Activated naive CD8-positive, alpha-beta T cell (primary cell): ENCODE data around the gene VPS18.

Source experiments
- H3K27ac Mint-ChIP-seq: one replicate; pipeline ENCODE4 v1.8.0; 2021; ENCODE audit warnings: mixed read lengths
- H3K27me3 Mint-ChIP-seq: one replicate; pipeline ENCODE4 v1.8.0; 2021; ENCODE audit warnings: mixed read lengths
- H3K36me3 Mint-ChIP-seq: one replicate; pipeline ENCODE4 v1.8.0; 2021; ENCODE audit warnings: mixed read lengths
- H3K4me1 Mint-ChIP-seq: one replicate; pipeline ENCODE4 v1.8.0; 2021; ENCODE audit warnings: low read depth, mixed read lengths
- H3K4me3 Mint-ChIP-seq: one replicate; pipeline ENCODE4 v1.8.0; 2021; ENCODE audit warnings: mild to moderate bottlenecking, mixed read lengths
- H3K9me3 Mint-ChIP-seq: one replicate; pipeline ENCODE4 v1.8.0; 2021; ENCODE audit warnings: low read depth, mixed read lengths

The VPS18 gene

GRCh38 chr15:40941068-40941527 lies 46.8 kb downstream of the VPS18 start:
- peaks cover 2% of the 10 kb centered on the region for H3K36me3 Mint-ChIP-seq
- H3K4me3 Mint-ChIP-seq, result peak overlapping the region; percentile 25
- H3K4me1 Mint-ChIP-seq, result peaks cover 27% of the 10 kb centered on the region
- no peaks in the 10 kb centered on the region for H3K9me3 Mint-ChIP-seq
- H3K27me3 Mint-ChIP-seq, result no peaks in the 10 kb centered on the region
- H3K27ac Mint-ChIP-seq, result peak overlapping the region; percentile 86

GRCh38 chr15:40941528-40942336 lies 47.5 kb downstream of the VPS18 start:
- H3K36me3 Mint-ChIP-seq, result peaks cover 3% of the 10 kb centered on the region
- H3K27me3 Mint-ChIP-seq, result no peaks in the 10 kb centered on the region
- peak overlapping the region; percentile 86 for H3K27ac Mint-ChIP-seq
- no peaks in the 10 kb centered on the region for H3K9me3 Mint-ChIP-seq
- H3K4me1 Mint-ChIP-seq, result peaks cover 27% of the 10 kb centered on the region
- peak overlapping the region; percentile 80 for H3K4me3 Mint-ChIP-seq

GRCh38 chr15:40942337-40942854 lies 48.1 kb downstream of the VPS18 start:
- no peaks in the 10 kb centered on the region for H3K27me3 Mint-ChIP-seq
- H3K4me3 Mint-ChIP-seq, result peak overlapping the region; percentile 80
- H3K9me3 Mint-ChIP-seq, result no peaks in the 10 kb centered on the region
- H3K27ac Mint-ChIP-seq, result peak overlapping the region; percentile 41
- peaks cover 3% of the 10 kb centered on the region for H3K36me3 Mint-ChIP-seq
- H3K4me1 Mint-ChIP-seq, result peaks cover 27% of the 10 kb centered on the region

DNA sequence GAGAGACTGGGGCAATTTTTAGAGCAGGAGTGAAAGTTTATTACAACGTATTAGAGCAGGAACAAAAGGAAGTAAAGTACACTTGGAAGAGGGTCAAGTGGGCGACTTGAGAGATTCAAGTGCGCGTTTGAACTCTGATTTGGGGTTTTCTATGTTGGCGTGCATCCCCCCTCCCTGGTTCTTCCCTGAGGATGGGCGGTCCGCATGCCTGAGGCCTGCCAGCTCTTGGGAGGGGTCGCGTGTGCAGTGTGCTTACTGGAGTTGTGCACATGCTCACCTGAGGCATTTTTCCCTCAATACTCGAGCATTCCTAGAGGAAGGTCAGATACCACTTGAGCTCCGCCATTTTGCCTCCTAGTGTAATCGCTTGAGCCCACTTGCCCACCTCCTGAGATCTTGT lies 48.6 kb downstream of the VPS18 start:
- Mint-ChIP-seq H3K27ac (peak overlapping the region; percentile 41), H3K4me1 (peaks cover 27% of the 10 kb centered on the region), H3K4me3 (peak overlapping the region; percentile 80)

DNA sequence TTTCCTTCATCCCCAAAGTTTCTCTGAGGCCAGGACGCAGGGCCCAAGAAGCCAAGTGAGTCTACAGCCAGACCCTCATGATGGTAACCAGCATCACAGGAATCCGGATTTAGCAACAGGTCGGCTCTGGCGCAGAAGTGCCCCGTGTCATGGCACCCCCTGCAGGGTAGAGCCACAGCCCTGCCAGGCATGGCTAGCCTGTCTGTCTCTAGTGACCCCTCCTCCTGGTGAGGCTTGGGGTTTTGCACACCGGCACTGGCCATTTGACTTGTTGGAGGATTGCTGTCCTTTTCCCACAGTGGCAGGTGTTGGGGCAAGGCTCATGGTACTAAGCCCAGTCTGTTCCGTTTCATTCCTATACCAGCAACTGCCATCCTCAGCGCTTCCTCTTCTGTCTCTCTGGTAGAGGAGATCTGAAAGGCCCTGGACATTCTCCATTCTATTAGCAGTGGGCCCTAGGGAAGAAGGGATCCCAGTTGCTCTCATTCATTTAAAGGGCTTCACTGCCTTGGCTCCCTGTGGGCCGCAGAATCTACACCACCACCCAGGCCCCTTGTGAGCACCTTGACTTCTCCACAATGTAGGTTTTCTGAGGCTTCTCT lies 49.6 kb downstream of the VPS18 start:
- Mint-ChIP-seq H3K36me3 (peaks cover 3% of the 10 kb centered on the region), H3K9me3 (no peaks in the 10 kb centered on the region), H3K4me1 (peaks cover 27% of the 10 kb centered on the region), H3K27me3 (no peaks in the 10 kb centered on the region), H3K4me3 (no peak overlapping the region), H3K27ac (peak overlapping the region; percentile 28)

More for the DNA sequence above, 48.6 kb downstream of the VPS18 start:
- no peaks in the 10 kb centered on the region for H3K27me3 Mint-ChIP-seq
- H3K36me3 Mint-ChIP-seq, result peaks cover 3% of the 10 kb centered on the region
- no peaks in the 10 kb centered on the region for H3K9me3 Mint-ChIP-seq

DNA sequence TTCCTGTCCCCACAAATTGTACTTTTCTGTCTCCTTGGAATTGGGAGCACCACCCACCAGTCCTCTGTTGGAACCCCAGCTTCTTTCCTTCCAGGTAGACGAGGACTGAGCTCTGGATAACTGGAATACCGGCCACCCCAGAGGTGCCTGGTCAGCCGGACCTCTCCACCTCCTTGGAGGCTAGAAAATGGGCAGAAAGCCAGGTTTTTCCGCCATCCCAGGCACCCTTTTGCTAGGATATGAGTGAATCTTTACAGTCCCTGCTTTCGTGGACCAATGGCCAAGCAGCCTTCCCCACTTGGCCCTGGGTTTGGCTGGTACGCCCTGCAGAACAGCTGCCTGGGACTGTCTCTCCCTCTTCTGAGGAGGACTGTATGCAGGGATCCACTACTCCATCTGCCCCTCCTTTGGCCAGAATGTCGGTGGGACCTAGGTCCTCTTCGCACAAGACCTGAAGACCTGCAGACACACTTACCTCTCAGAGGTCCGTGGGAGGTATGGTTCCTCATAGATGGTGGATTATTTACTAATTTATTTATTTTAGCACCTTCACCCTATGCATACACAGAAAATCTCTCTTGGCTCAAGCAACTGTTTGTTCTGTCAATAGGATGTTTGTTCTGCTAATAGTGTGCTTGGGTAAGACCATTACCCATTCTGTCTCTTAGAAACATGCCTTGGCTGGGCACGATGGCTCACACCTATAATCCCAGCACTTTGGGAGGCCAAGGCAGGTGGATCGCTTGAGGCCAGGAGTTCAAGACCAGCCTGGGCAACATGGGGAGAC lies 50.5 kb downstream of the VPS18 start:
- Mint-ChIP-seq H3K4me3 (no peak overlapping the region), H3K36me3 (peaks cover 3% of the 10 kb centered on the region), H3K27ac (no peak overlapping the region), H3K4me1 (peaks cover 24% of the 10 kb centered on the region), H3K27me3 (no peaks in the 10 kb centered on the region), H3K9me3 (no peaks in the 10 kb centered on the region)

DNA sequence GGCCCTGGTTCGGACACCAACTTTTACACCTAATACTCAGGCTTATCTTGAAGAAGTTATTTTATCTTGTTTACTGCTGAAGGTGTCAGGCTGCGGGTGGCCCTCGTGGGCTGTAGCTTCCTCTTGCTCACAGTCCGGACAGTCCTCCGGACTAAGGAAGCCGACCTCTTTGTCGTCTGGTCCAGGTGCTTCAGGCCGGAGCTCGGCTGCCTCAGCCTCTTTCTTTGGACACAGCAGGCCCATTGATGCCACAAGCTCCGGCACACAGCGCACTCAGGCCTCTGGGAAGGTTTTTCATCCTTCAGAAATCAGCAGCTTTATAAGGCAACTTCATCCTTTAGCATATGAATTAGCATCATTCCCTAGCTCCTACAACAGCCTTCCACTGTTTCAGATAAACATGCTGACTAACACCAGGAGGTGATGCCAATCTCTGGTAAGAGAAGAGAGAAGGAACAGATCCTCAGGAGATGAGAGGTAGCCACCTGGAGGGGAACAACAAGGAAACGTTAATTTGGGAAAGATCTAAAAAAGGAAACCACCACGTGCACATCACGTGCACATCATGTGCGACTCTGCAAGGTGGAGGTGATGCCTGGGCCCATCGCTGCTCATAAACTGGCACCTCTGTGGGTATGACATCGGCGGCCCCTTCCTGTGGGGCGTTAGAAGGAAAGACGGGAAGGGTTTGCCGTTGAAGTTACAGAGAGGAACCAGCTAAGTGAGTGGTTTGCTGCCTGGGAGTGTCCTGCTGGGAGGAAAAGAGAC lies 54.6 kb downstream of the VPS18 start:
- H3K27ac Mint-ChIP-seq, result no peak overlapping the region
- H3K4me3 Mint-ChIP-seq, result no peak overlapping the region
- no peaks in the 10 kb centered on the region for H3K27me3 Mint-ChIP-seq
- H3K9me3 Mint-ChIP-seq, result no peaks in the 10 kb centered on the region
- peaks cover 3% of the 10 kb centered on the region for H3K36me3 Mint-ChIP-seq
- peaks cover 13% of the 10 kb centered on the region for H3K4me1 Mint-ChIP-seq

DNA sequence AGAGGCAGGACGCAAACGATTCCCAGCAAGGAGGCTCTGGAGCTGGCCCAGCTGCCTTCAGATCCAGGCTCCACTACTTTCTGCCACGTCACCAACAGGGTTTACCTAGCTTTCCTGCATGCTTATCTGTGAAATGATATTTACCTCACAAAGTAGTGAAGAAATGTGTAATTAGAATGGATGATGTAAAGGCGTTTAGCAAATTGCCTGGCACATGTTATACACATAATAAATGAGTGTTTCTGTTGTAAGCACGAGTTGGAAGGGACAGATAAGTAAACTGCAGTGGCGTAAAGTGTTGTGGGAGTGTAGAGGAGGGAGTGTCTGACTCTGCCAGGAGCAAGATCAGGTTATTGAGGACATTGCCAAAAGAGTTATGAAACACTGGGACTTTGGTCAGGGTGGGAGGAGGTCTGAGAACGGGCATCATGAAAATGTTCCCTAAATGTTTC lies 55.5 kb downstream of the VPS18 start:
- Mint-ChIP-seq H3K9me3 (no peaks in the 10 kb centered on the region), H3K27ac (no peak overlapping the region), H3K4me1 (peaks cover 18% of the 10 kb centered on the region), H3K36me3 (peaks cover 7% of the 10 kb centered on the region), H3K27me3 (no peaks in the 10 kb centered on the region), H3K4me3 (no peak overlapping the region)

GRCh38 chr15:40951764-40952163 lies 57.5 kb downstream of the VPS18 start:
- H3K4me3 Mint-ChIP-seq, result peak overlapping the region; percentile 91
- H3K4me1 Mint-ChIP-seq, result peaks cover 25% of the 10 kb centered on the region
- no peaks in the 10 kb centered on the region for H3K27me3 Mint-ChIP-seq
- no peaks in the 10 kb centered on the region for H3K9me3 Mint-ChIP-seq
- peaks cover 9% of the 10 kb centered on the region for H3K36me3 Mint-ChIP-seq
- H3K27ac Mint-ChIP-seq, result peak overlapping the region; percentile 84

DNA sequence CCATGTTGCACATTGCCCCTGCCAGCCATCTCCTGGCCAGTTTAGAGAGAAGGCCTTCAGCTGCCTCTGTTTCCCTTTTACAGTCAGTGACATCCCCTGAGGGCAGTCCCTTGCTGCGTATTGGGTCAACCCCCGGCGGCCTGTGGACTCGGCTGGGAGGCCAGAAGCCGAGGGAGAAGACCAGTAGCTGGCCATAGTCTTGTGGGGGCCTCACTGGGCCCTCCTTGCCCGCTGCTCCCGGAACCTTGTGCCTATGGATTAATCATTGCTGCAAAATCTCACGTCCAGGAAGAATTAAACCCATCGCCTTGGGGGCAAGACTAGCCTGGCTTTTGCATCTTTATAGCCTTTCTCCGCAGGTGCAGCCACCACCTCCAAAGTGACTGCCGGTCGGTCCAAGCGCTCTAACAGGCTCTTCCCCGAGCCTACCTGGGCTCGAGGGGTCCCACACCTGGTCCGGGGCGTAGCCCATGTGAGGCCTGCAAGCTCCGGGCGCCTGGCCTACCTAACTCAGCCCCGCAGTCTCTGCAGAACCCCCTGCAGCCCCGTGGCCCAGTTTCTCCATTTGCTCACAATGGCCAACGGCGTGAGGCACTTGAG lies 58.2 kb downstream of the VPS18 start:
- Mint-ChIP-seq H3K27ac (peak overlapping the region; percentile 90), H3K9me3 (no peaks in the 10 kb centered on the region), H3K4me3 (peak overlapping the region; percentile 91), H3K27me3 (no peaks in the 10 kb centered on the region), H3K4me1 (peaks cover 25% of the 10 kb centered on the region), H3K36me3 (peaks cover 9% of the 10 kb centered on the region)

- H3K36me3 Mint-ChIP-seq, result peaks cover 9% of the 10 kb centered on the region
- peaks cover 25% of the 10 kb centered on the region for H3K4me1 Mint-ChIP-seq
Measured at GRCh38 chr15:40952901-40953712, 58.9 kb downstream of the VPS18 start, which contains the start of gene CHAC1. Gene CHAC1 (plus strand): TSS chr15:40953471. CDS start chr15:40953584, 113 bp downstream.

More at GRCh38 chr15:40952901-40953712, 58.9 kb downstream of the VPS18 start, which contains the start of gene CHAC1:
- H3K4me3 Mint-ChIP-seq, result peak within 1 kb of the TSS; percentile 91
- no peaks in the 10 kb centered on the region for H3K27me3 Mint-ChIP-seq
- peak within 1 kb of the TSS; percentile 90 for H3K27ac Mint-ChIP-seq
- no peaks in the 10 kb centered on the region for H3K9me3 Mint-ChIP-seq
